Stimulated activated CD4-positive, alpha-beta T cell treated with anti-CD3 and anti-CD28 coated beads, Interleukin-15, amount 100 ng/mL, for 24 hours (primary cell): ENCODE data around the gene KIRREL3.

ENCODE experiments used
- DNase-seq: peaks from one replicate; pipeline ENCODE4 v3.0.0-alpha.2; 2020

Gene KIRREL3

GRCh38 chr11:126658306-126659056 is 342.1 kb downstream of the KIRREL3 start:
- DNase-seq, result no peak

GRCh38 chr11:126655807-126656128 is 344.8 kb downstream of the KIRREL3 start:
- no peak for DNase-seq

DNA sequence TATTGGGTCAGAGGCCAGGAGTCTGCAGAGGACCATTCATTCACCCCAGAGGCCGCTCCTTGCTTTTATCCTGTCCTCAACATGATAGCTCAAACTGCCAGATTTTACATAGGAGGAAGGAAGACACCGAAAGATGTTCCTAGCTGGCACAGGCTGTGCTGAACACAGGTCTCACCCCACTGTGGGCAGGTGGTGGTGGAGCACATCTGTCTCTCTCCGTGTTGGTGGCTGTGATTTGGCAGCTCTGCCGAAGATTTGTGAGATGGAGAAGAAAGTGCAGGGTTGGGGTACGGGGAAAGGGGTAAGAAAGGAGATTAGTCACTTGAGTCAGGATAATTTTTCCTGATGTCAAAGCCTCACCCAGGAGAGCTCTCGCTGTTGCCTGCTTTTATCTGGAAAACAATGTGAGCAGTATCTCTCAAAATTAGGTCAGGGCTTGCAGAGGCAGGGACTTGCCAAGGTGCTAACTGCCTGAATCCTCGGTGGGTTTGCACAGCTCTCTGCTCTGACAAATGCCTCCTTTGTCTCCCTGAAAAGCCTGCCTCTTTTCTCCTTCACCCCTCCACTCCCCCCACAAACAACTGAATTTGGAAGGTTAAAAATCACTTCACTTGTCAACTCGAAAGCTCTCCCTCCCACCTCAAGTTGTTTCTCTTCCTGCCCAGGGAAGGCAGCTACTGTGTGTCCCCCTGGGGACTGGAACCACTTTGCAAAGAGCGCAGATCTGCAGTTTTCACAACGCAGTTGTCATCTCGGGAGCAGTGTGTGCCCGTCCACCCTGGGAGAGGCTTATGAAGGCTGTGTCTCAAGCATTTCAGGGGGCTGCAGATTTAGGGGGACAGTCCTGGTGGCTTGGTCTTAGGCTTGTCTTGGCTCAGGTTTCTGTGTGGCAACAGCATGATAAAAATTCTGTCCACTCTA is 345.4 kb downstream of the KIRREL3 start:
- DNase-seq, result no peak

GRCh38 chr11:126653040-126653439 is 347.5 kb downstream of the KIRREL3 start:
- DNase-seq, result no peak

- no peak for DNase-seq
Measured at GRCh38 chr11:126647735-126648134, 352.8 kb downstream of the KIRREL3 start.

DNA sequence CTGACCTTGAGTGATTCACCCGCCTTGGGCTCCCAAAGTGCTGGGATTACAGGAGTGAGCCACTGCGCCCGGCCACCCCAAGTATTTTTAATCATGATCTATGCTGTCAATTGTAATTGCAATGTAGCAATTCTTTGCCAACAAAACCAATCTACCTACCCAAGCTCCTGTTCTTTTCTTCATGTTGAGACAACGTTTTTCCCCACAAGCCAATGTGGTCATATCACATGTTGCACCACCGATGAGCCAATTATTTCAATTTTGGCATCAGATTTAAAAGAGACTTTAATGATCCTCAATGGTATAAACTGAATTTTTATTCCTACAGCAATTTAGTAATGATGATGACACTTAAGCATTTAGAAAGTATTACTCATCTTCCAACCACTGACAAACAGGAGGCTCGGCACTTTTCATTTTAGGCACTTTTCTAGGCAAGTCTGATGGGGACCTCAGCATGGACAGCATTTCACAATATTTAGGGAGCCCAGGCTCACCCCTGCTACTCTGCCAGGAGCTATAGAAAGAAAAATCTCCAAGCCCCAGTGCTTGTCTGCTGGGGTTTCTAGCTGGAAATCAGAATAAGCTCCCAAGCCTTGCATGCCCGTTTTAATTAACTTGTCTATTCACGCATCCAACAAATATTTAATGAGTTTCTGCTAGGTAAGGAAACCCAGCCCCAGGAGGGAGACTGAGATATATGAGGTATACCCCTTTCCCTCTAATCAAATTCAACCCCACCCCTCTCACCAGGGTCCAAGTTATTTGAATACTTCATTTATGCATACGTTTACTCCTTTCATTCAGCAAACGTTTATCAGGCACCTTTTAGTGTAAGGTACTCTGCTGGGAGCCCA is 353.6 kb downstream of the KIRREL3 start:
- DNase-seq, result no peak

- no peak for DNase-seq
Measured at GRCh38 chr11:126645186-126645585, 355.4 kb downstream of the KIRREL3 start.

DNA sequence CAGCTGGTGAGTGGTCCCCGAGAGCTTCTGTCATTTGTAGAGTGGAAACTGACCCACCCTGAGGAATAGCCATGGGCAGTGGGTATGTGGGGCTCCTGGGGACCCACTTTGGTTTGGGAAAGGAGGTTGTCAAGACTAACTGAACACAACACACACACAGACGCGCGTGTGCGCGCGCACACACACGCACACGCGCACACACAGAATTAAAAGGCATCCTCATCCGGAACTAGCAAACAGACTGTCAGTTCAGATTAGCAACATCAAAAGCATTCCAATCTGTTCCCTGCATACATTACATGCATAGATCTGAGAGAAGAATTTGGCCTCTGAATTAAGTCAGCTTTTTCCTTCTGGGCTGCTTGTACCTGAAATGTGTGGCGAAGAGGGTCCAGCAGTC is 360.4 kb downstream of the KIRREL3 start:
- no peak for DNase-seq

DNA sequence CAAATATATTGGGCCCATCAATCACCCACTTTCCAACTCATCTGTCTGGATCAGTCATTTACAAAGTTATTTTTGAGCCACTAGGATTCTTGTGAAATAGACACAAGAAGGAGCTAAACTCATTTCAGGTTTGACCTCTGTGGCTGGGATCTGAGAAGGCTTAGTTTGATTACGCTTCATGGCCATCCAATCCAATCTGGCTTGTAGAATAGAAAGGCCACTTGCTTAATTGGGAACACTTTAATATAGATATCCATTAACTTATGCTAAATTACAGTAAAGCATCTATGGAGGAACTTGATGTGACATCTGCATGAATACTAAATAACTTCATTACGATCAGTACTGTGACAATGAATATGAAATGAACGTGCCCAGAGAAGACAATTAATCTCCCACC is 360.9 kb downstream of the KIRREL3 start:
- DNase-seq, result no peak

DNA sequence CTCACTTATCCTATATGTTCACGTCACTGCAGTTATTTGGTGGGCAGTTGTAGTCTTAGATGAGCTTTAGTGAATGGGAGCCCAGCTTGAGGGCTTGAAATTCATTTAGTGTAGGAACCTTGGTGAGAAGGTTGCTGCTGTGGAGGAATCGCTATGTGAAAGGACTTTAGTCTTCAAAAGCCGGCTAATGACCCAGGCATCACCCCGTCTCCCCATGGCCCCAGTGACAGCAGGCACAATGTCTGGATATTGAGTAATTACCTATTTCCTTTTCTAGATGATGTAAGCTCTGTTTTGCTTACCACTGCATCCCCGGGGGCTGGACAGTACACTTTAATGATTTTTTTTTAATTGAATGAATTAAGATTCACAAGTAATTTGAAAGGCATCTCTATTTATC is 361.9 kb downstream of the KIRREL3 start:
- no peak for DNase-seq

DNA sequence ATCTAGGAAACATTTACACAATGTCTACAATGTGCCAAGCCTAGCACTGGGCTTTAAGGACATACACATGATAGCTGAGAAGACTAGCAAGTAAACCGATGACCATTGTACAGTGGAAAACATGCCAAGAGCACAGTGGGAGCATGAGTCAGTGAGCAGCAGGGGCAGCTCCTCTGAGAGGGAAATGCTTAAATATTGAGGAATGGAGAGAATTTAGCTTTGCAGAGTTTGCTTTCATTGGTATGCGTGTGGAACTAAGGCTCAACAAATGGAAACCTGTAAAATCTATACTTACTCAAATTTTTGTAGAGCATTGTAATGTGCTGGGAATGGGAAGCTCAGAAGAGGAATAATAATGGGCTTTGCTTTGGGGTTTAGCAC is 362.8 kb downstream of the KIRREL3 start:
- DNase-seq, result no peak

- DNase-seq, result no peak
Measured at GRCh38 chr11:126636911-126637794, 363.4 kb downstream of the KIRREL3 start.

DNA sequence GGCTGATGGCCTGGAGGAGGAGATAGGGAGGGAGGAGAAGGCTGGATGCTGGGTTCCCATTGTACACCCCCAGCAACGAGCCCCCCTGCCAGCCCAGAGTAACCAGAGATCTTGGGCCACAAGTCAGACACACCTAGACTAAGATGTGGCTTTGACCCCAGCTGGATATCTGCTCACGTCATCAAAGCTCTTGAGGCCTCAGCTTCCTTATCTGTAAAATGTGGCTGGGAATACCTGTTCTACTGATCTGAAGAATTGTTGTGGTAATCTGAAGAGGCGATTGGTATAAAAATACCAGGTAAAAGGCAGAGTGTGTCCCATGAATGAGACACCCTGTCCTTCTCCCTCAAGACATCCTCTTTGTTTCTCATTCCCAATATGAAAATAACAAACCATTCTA is 365.1 kb downstream of the KIRREL3 start:
- DNase-seq, result no peak

GRCh38 chr11:126634963-126635362 is 365.6 kb downstream of the KIRREL3 start:
- no peak for DNase-seq

GRCh38 chr11:126633330-126633729 is 367.2 kb downstream of the KIRREL3 start:
- DNase-seq, result no peak

DNA sequence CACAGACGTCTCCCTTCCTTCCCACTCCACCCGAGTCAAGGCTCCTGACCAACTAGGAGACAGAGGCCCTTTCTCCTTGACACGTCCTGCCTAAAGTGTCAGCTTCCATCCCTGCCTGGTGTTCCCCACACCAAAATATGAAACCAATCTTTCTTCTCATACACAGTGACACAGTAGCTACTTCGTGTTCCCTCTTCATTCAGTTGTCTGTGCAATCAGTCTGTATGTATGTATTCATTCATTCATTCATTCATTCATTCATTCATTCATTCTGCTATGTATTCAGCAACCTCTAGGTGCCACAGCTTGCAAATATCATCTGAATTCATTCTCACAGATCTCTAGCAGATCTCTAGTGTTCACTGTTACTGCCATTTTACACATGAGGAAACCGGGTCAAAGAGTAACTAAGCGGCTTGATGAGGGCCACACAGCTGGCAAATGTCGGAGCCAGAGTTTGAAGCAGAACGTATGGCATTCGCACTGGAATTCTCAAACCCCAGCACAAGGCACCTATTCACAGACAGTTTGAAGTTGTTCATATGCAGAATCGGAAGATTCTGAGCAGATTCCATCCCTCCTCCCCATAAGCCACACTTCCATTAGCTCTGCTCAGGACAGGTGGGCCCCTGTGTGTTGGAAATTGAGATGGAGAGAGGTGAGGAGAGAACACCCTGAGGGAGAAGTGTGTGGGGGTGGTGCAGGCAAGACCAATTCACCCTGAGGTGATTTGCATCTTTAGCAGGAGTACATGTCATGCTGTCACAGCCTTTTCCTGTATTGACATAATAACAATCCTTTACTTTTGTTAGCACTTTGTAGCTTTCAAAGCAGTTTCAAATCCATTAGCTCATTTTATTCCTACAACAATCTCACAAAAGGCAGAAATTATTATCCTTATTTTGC is 369.4 kb downstream of the KIRREL3 start:
- DNase-seq, result no peak

- no peak for DNase-seq
Measured at GRCh38 chr11:126630488-126630887, 370.1 kb downstream of the KIRREL3 start.

GRCh38 chr11:126628790-126629621 is 371.6 kb downstream of the KIRREL3 start:
- DNase-seq, result no peak

DNA sequence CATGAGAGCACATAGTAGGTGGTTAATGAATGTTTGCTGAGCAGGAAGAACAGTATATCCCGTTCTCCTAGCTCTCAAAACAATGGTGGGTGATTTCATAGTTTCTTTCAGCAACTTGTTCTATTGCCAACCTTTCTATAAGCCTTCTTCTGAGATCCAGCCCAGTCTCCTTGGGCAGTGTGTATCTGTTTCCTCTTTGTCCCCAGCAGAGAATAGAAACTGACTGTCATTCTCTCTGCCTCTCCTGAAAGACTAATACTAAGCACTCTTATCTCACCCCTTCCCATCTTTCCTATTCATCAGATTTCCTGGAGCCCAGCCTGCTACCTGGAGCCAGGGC is 372.1 kb downstream of the KIRREL3 start:
- DNase-seq, result no peak

DNA sequence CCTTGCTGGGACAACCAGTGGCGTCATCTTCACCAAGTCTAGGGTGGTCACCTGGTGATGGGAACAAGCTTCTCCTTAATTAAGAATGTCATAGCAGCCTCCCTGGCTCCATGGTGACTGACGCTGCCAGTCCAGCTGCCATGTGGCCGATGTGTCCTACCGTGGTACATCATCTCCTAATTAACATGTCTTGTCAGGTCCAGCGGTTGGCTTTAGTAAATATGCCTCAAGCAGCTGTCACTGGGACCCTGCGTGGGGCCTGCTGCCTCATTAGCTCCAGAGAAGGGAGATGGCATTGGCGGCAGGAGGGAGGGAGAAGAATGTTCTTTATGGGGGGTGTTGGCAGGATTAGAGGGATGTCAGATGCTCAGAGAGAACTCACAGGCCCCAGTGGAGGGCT is 373.1 kb downstream of the KIRREL3 start:
- no peak for DNase-seq
